HG02759 (cell line): ENCODE measurements around the gene MDP1.
A peak's percentile ranks its signal among the peaks of the same experiment; 100 is the strongest.

Experiments used
- ATAC-seq: cut with Tn5 transposase; IDR thresholded peaks from one replicate; pipeline ENCODE4 v1.9.1; 2021; ENCODE audit warnings: mild to moderate bottlenecking, moderate library complexity; ENCODE audit not compliant: unreplicated experiment

MDP1 gene

GRCh38 chr14:24182110-24182882, 33.6 kb downstream of the MDP1 start:
- no peak for ATAC-seq

GRCh38 chr14:24181371-24182077, 34.3 kb downstream of the MDP1 start:
- ATAC-seq, result no peak

GRCh38 chr14:24179961-24180796, 35.7 kb downstream of the MDP1 start:
- no peak for ATAC-seq

GRCh38 chr14:24179294-24179960, 36.4 kb downstream of the MDP1 start:
- no peak for ATAC-seq

- ATAC-seq, result no peak
Observed at GRCh38 chr14:24178399-24179178, 37.3 kb downstream of the MDP1 start.

- no peak for ATAC-seq
Observed at GRCh38 chr14:24177891-24178290, 38.0 kb downstream of the MDP1 start.

GRCh38 chr14:24177041-24177825, 38.6 kb downstream of the MDP1 start:
- no peak for ATAC-seq

GRCh38 chr14:24176599-24176998, 39.3 kb downstream of the MDP1 start:
- ATAC-seq, result no peak

GRCh38 chr14:24172871-24173281, 43.0 kb downstream of the MDP1 start:
- ATAC-seq, result no peak

- ATAC-seq, result no peak
Observed at GRCh38 chr14:24172261-24172860, 43.5 kb downstream of the MDP1 start.

GRCh38 chr14:24171422-24172260, 44.2 kb downstream of the MDP1 start, which contains the start of gene REC8:
Gene REC8 (plus strand): TSS chr14:24172080. CDS start chr14:24172553, 473 bp downstream.
- ATAC-seq, result peak; percentile 88

- no peak for ATAC-seq
Observed at GRCh38 chr14:24167469-24168114, 48.3 kb downstream of the MDP1 start.

GRCh38 chr14:24165785-24166184, 50.1 kb downstream of the MDP1 start:
- no peak for ATAC-seq

GRCh38 chr14:24164518-24164991, 51.3 kb downstream of the MDP1 start:
- no peak for ATAC-seq
